SK-N-SH treated with all-trans-retinoic acid at 6 μM for 48 hours (cell line): Measurements from ENCODE around the gene TAF9B.

Experiments
- CSDC2 ChIP-seq: fragments of 250-450 bp; sonication (Bioruptor Pico); IDR thresholded peaks from 2 replicates; pipeline ENCODE4 v1.5.0; 2020; ENCODE audit warnings: mild to moderate bottlenecking, moderate library complexity
- CSRNP3 ChIP-seq: fragments of 250-450 bp; sonication (Bioruptor Pico); IDR thresholded peaks from 2 replicates; pipeline ENCODE4 v1.5.1; 2021; ENCODE audit warnings: mild to moderate bottlenecking, moderate library complexity
- OSR1 ChIP-seq: fragments of 250-450 bp; sonication (Bioruptor Pico); IDR thresholded peaks from 2 replicates; pipeline ENCODE4 v1.8.0; 2022; ENCODE audit warnings: moderate library complexity, mild to moderate bottlenecking, inconsistent platforms
- PATZ1 ChIP-seq: fragments of 250-450 bp; sonication (Bioruptor Pico); IDR thresholded peaks from 2 replicates; pipeline ENCODE4 v1.8.0; 2020; ENCODE audit warnings: mild to moderate bottlenecking, moderate library complexity, borderline replicate concordance

DNA sequence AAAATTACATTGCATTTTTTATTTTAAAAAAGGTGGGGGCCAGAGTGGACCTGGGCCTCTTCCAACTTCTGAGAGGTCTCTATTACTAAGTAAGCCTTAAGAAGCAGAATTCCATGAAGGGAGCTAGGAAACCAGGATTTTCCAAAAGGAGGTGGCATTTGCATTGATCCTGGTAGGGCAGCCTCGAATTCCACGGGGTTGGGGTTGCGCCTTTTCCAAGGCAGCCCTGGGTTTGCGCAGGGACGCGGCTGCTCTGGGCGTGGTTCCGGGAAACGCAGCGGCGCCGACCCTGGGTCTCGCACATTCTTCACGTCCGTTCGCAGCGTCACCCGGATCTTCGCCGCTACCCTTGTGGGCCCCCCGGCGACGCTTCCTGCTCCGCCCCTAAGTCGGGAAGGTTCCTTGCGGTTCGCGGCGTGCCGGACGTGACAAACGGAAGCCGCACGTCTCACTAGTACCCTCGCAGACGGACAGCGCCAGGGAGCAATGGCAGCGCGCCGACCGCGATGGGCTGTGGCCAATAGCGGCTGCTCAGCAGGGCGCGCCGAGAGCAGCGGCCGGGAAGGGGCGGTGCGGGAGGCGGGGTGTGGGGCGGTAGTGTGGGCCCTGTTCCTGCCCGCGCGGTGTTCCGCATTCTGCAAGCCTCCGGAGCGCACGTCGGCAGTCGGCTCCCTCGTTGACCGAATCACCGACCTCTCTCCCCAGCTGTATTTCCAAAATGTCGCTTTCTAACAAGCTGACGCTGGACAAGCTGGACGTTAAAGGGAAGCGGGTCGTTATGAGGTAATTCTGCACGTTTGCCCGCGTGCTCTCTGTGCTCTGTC lies 35.6 kb downstream of the TAF9B start, which contains the start of gene PGK1:
- TF ChIP-seq OSR1 (CRISPR knock-in tag), result no peak
- no peak for TF ChIP-seq CSRNP3 (CRISPR knock-in tag)
- no peak for TF ChIP-seq CSDC2 (CRISPR knock-in tag)
- TF ChIP-seq PATZ1 (CRISPR knock-in tag), result no peak
